Fibroblast of mammary gland (primary cell): ENCODE data around the gene CDC14B.
A peak's percentile ranks its signal among the peaks of the same experiment; 100 is the strongest.

Experiments used
- DNase-seq: peaks from one replicate; pipeline ENCODE4 v3.0.0-alpha.2; 2010; ENCODE audit warnings: low read depth
- H3K4me3 ChIP-seq: 2 replicates; pipeline ENCODE4 v1.5.1; 2011; ENCODE audit warnings: low read depth, mild to moderate bottlenecking, low read length, moderate library complexity; ENCODE audit not compliant: control insufficient read depth
- TF ChIP-seq, protein P1 (sequence below): conservative IDR thresholded peaks from 2 replicates; pipeline ENCODE4 v1.5.1; 2011; ENCODE audit warnings: low read depth, low read length, inconsistent platforms; ENCODE audit not compliant: control insufficient read depth, insufficient read depth

CDC14B gene

GRCh38 chr9:96498796-96499195, 120.8 kb downstream of the CDC14B start:
- TF ChIP-seq, protein P1, sequence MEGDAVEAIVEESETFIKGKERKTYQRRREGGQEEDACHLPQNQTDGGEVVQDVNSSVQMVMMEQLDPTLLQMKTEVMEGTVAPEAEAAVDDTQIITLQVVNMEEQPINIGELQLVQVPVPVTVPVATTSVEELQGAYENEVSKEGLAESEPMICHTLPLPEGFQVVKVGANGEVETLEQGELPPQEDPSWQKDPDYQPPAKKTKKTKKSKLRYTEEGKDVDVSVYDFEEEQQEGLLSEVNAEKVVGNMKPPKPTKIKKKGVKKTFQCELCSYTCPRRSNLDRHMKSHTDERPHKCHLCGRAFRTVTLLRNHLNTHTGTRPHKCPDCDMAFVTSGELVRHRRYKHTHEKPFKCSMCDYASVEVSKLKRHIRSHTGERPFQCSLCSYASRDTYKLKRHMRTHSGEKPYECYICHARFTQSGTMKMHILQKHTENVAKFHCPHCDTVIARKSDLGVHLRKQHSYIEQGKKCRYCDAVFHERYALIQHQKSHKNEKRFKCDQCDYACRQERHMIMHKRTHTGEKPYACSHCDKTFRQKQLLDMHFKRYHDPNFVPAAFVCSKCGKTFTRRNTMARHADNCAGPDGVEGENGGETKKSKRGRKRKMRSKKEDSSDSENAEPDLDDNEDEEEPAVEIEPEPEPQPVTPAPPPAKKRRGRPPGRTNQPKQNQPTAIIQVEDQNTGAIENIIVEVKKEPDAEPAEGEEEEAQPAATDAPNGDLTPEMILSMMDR, result no peak

GRCh38 chr9:96497117-96497399, 122.6 kb downstream of the CDC14B start:
- DNase-seq, result no peak
- TF ChIP-seq, protein P1, result no peak
- H3K4me3 ChIP-seq, result no peak overlapping the region

More at GRCh38 chr9:96498796-96499195, 120.8 kb downstream of the CDC14B start:
- no peak for DNase-seq
- H3K4me3 ChIP-seq, result no peak overlapping the region

- TF ChIP-seq, protein P1, result no peak
- no peak for DNase-seq
- no peak overlapping the region for H3K4me3 ChIP-seq
Measured at GRCh38 chr9:96496368-96497116, 123.1 kb downstream of the CDC14B start.

DNA sequence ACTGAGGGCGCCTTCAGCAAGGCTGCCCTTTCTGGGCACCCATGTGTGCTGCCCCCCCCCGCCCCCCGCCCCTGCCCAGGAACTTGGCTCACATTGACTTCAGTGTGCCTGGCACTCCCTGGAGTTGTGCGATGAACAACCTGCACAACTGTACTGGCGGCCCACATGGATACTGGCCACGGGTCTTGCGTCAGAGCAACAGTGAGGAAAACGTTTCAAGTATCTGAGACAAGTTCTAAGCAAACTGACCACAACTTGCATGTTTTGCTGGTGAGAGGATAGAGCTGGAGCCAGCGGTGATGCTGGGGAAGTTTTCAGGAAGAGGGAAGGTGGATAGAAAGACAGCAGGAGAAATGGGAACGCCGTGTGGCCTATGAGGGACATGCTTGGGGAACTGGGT, 124.3 kb downstream of the CDC14B start:
- no peak overlapping the region for H3K4me3 ChIP-seq
- peak; percentile 95 for DNase-seq
- TF ChIP-seq, protein P1, result no peak

DNA sequence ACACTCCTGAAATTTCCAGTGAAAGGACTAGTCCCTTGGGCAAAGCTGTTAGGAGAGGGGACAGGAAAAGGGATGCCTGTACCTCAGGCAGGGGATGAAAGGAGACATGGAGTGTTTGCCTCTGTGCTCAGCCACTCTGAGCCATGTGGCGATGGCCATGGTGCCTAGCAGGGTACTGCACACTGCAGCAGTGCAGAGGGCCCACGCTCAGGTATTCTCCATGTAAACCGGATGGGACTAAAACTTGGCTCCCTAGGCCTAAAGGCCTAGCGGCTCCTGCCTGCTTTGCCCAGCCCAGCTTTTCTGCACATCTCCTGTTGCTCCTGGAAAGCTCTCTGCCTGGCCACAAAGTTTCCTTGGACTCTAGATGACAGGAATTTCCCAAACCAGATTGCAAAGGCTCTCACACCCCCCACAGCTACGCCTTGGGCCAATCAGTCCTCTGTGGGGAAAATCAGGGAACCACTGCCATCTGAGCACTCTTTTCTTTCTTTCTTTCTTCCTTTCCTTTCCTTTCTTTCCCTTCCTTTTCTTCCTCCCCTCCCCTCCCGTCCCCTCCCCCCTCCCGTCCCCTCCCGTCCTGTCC, 125.3 kb downstream of the CDC14B start:
- peak; percentile 27 for DNase-seq

DNA sequence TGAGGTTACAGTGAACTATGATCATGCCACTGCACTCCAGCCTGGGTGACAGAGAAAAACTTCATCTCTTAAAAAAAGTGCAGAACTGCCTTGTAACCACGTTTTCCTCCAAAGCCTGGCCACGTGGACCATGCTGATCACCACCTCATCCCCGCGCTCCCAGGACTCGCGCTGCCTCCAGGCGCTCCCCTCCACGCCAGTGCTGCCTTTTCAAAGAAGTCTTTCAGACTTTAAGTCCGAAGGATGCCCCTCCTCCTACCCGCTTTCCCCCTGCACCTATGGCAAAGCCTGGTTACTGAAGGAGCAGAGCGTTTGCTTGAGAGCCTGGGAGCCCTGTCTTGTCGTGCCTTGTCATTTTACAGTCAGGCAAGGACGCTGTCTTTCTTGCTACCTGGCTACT, 125.9 kb downstream of the CDC14B start:
- no peak for DNase-seq
- no peak overlapping the region for H3K4me3 ChIP-seq
- TF ChIP-seq, protein P1, result no peak

More for the DNA sequence above, 125.3 kb downstream of the CDC14B start:
- TF ChIP-seq, protein P1, result no peak
- H3K4me3 ChIP-seq, result no peak overlapping the region

- no peak for DNase-seq
- TF ChIP-seq, protein P1, result no peak
- H3K4me3 ChIP-seq, result no peak overlapping the region
Measured at GRCh38 chr9:96492993-96493531, 126.6 kb downstream of the CDC14B start.
